NK-92 treated with Interleukin-12 subunit alpha and Interleukin-12 subunit beta, amount 100 ng/mL, for 24 hours (cell line): ENCODE measurements around the gene SLC35A2.

Experiments
- DNase-seq: peaks from one replicate; lab custom pipeline; 2025; lab: John Stamatoyannopoulos, UW

Gene SLC35A2

DNA sequence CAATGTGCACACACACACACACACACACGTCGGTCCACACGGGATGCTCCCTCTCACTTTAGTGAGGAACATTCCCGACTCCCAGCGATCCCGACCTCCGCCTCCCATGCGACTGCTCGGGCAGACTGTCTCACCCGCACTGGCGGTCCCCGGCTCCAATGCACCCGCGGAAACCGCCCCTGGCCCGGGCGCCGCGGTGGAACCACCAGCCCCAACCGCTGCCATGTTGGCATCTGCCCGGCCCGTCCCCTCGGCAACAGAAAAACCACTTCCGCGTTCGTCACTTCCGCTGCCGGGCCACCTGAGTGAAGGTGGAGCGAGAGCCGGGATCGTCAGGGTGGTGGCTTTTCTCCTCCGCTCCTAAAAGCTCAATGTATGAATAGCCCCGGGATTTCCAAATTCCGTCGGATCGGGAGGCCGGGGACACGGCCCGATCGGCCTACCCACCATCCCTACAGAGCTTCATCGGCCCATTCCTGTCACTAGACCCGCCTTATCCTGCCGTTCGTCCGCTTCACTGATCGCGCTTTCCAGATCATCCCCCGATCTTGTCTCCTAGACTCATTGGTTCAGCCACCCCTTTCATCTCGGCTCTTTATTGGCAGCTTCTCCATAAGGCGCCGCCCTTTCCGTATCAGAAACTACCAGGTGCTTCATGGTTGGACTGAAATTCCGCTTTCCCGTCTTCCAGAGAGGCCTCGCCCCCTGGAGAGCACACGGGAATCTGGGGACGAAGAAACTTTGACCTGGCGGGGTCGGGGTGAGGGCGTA is at the start of gene SLC35A2:
TSS of gene SLC35A2 (minus strand) at position 235 of the 771 bp plus-strand sequence. CDS start at position 225, 10 bp downstream.
- peak; percentile 73 for DNase-seq

DNA sequence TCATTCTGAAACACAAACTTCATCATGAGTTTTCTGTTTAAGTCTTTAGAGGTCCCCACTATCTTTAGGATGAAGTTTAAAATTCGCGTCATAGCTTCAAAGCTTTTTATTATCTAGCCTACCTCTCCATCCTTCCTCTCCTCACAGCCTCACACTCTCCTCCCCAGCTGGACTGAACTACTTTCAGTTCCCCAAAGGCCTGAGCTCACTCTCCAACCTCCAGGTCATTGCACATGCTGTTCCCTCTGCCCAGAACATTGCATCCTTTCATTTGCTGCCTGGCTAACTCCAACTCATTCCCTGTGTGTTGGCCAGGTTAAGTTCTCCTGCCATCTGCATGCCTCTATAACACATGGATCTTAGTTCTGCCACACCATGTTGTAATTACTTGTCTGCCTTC is 48.8 kb upstream of the SLC35A2 start:
- DNase-seq = no peak

DNA sequence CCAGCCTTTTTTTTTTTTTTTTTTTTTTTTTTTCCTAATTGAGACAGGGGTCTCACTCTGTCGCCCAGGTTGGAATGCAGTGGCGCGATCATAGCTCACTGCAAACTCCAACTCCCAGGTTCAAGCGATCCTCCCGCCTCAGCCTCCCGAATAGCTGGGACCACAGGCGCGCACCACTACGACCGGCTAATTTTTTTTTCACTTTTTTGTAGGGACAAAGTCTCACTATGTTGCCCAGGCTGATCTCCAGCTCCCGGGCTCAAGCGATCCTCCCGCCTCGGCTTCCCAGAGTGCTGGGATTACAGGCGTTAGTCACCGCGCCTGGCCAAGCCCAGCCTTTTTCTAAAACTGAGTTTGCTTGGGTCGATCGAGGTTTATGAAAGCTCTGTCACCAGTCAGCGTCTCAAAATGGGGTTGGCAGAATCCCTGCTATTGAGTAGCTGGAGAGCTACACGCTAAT is 47.2 kb upstream of the SLC35A2 start:
- DNase-seq = no peak

- DNase-seq = peak; percentile 93
Observed at GRCh38 chrX:48957827-48958634, 46.6 kb upstream of the SLC35A2 start.

- peak; percentile 67 for DNase-seq
Observed at GRCh38 chrX:48957477-48957826, 46.0 kb upstream of the SLC35A2 start, which contains the start of gene OTUD5. TSS of gene OTUD5 (minus strand) at chrX:48957607. CDS start at chrX:48957570, 37 bp downstream.

DNA sequence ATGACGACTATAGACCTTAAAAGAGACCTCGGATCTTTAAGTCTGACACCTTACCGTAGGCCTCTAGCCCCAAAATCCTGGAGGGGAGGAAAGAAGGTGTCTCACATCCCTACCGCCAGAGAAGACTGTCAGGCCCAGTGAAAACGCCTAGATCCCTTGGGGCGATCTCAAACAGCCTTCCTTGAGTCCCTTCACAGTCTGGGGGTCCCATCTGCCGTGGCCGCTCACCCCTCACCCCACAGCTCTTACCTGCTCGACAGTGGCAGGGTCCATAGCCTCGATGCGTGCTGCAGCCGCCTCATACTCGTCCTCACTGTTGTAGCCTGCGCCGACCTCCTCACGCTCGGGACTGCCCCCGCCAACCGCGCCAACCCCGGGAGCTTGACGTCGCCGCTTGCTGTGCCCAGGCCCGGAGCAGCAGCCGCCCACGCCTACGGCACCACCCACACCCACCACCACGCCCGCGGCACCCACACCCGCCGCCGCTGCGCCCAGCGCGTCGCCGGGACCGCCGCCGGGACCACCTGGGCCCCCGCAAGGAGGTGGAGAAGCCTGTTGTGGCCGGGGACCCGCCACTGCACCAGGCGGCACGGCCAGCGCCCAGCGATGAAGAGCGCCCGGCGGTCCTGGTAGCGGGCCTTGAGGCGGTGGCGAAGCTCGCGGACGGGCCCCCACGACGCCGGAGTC is 45.4 kb upstream of the SLC35A2 start:
- no peak for DNase-seq

DNA sequence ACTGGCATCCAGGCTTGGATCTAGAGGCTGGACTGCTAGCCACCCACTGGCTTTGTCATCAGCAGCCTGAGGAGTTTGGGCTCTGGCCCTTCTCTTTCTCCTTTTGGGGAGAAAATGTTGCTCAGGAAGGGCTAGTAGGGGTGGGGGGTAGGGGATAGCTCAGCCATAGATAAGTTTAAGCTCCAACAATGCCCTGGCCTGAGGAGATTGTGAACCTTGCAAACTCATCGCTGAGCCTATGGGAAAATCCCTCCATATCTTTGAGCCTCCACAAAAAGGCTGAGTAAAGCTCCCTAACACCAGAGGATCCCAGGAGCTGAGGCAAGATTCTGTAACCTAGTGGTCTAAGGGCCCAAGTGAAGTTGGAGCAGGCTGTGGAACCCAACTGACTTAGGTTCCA is 37.1 kb upstream of the SLC35A2 start:
- DNase-seq = no peak

- DNase-seq = peak; percentile 24
Observed at GRCh38 chrX:48945517-48946348, 34.3 kb upstream of the SLC35A2 start.

GRCh38 chrX:48942895-48943294 is 31.4 kb upstream of the SLC35A2 start:
- no peak for DNase-seq

DNA sequence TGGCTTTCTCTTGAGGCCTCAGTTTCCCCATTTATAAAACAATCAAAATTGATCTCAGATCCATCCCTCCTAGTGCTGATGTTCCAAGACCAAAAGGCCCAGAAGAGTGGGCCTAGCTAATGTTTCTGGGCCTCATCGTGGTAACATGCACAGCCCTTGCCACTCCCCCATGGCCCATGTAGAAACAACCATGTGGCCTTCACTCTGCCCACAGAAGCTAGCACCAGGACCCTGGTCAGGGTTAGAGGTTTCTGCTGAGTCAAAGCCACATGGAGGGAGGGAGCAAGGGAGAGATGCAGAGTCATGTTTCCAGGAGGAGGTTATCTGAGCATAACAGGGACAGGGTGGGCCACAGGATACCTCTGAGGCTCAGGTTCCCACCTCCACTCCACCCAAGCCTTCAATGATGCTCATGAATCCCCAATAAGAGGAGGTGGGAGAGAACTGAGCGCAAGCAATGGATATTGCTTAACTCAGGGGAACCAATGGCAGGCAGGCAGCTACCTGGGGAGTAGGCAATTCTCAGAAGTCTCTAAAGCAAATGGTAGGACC is 29.0 kb upstream of the SLC35A2 start:
- peak; percentile 32 for DNase-seq

GRCh38 chrX:48939524-48940228 is 28.2 kb upstream of the SLC35A2 start:
- no peak for DNase-seq

GRCh38 chrX:48938721-48939425 is 27.4 kb upstream of the SLC35A2 start:
- peak; percentile 21 for DNase-seq

GRCh38 chrX:48937054-48937907 is 25.8 kb upstream of the SLC35A2 start:
- peak; percentile 80 for DNase-seq

GRCh38 chrX:48936429-48937053 is 25.1 kb upstream of the SLC35A2 start:
- no peak for DNase-seq

DNA sequence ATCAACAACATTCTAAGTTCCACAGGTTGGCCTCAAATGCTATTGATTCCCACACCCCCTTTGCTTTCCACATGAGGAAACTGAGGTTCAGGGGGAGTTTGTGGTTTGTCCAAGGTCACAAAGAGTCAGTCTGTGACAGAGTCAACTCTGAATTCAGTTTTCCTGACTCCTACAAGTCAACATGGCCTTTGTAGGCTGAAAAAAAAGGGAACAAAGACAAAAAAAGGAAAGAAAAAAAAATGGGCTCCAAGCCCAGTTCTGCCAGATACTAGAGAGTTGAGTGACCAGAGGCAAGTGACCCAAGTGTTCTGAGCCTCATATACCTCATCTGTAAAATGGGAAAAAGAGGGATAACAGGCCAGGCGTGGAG is 23.8 kb upstream of the SLC35A2 start:
- DNase-seq = no peak

- DNase-seq = no peak
Observed at GRCh38 chrX:48934581-48935300, 23.3 kb upstream of the SLC35A2 start.

- no peak for DNase-seq
Observed at GRCh38 chrX:48933757-48934156, 22.3 kb upstream of the SLC35A2 start.
